Uterus (tissue), 4 donors: ENCODE measurements around the gene SLC39A13. TPM values are rescaled to one million over a fixed set of nuclear protein-coding genes. Genes with fewer than 3 reads are reported as not detected.
"Not testable (repeated sequence)": the region's sequence is repeated elsewhere in the genome, so short reads cannot be mapped to it uniquely, and the experiment has no call there.

ENCODE experiments used
- DNase-seq, 2 donors: peaks; one replicate each; pipeline ENCODE4 v3.0.0-alpha.2; 2019 to 2020
- H3K27ac ChIP-seq, 2 donors: fragments of 200-600 bp; sonication (generic); 1 replicate in 1 of 2; 2 replicates in 1 of 2; pipeline ENCODE4 v1.5.1; 2016 to 2018
- H3K27me3 ChIP-seq, 2 donors: fragments of 200-600 bp; sonication (generic); one replicate each; pipeline ENCODE4 v1.5.1; 2018 to 2019; ENCODE audit warnings: control low read depth in 1 of 2
- H3K36me3 ChIP-seq, 2 donors: fragments of 200-600 bp; sonication (generic); one replicate each; pipeline ENCODE4 v1.5.1; 2019; ENCODE audit warnings: control low read depth in 1 of 2
- H3K4me1 ChIP-seq, 2 donors: fragments of 200-600 bp; sonication (generic); one replicate each; pipeline ENCODE4 v1.5.1; 2018 to 2019; ENCODE audit warnings: control low read depth in 1 of 2
- H3K4me3 ChIP-seq, 2 donors: fragments of 200-600 bp; sonication (generic); 1 replicate in 1 of 2; 2 replicates in 1 of 2; pipeline ENCODE4 v1.5.1; 2018 to 2019; ENCODE audit warnings: mild to moderate bottlenecking in 1 of 2
- H3K9me3 ChIP-seq, 2 donors: fragments of 200-600 bp; sonication (generic); one replicate each; pipeline ENCODE4 v1.5.1; 2019; ENCODE audit warnings: control low read depth in 1 of 2
- CTCF ChIP-seq, 4 experiments: fragments of 200-600 bp in 2 of 4; fragments of 450-650 bp in 2 of 4; sonication (generic) in 2 of 4; IDR thresholded peaks; one replicate each; pipeline ENCODE4 v1.5.1; 2016 to 2019; ENCODE audit warnings: antibody characterized with exemption in 4 of 4, mild to moderate bottlenecking in 2 of 4, moderate library complexity in 1 of 4
- POLR2A ChIP-seq, 2 donors: fragments of 450-650 bp; IDR thresholded peaks; one replicate each; pipeline ENCODE4 v1.6.1; 2016; ENCODE audit warnings: antibody characterized with exemption in 2 of 2, mild to moderate bottlenecking in 1 of 2, moderate library complexity in 1 of 2
- intact Hi-C: fragments of 100-400 bp; cut with DNase I; formaldehyde crosslinking; loops from one replicate; pipeline ENCODE4 v1.15.1; 2023; ENCODE audit warnings: low total_unique reads
- microRNA-seq: library from miRNA; unstranded; fragments of <30 nt; microRNA quantifications from one replicate; pipeline ENCODE4, GENCODE V29; 2016; ENCODE audit warnings: borderline microRNAs expressed, borderline replicate concordance
- small RNA-seq: library from RNA; depleted of rRNA; stranded (forward); fragments of <200 nt; gene quantifications from one replicate; pipeline ENCODE3, GENCODE V24; 2016
- total RNA-seq, 4 donors: library from RNA; depleted of rRNA in 3 of 4; stranded (reverse); fragments of >200 nt in 3 of 4; gene quantifications; one replicate each; pipeline versions ENCODE4 v1.1.0 to v1.2.4, GENCODE V29; 2014 to 2023
- donor health status: DM: yes; HTN: yes; CAD: no.

SLC39A13 gene
- total RNA-seq, 4 donors from 2014 or later = 30.9 to 79.2 (median 64.2) TPM

- H3K27ac ChIP-seq, H3K27me3 ChIP-seq, H3K4me1 ChIP-seq, H3K36me3 ChIP-seq, H3K9me3 ChIP-seq, H3K4me3 ChIP-seq, intact Hi-C loops: not testable (repeated sequence)
- DNase-seq = peak; percentile 74 to 76
- peak; percentile 62 to 74 (median 70) for TF ChIP-seq CTCF (IDR thresholded peaks at IDR 0.05)
Observed at GRCh38 chr11:47454258-47454671, 45.9 kb downstream of the SLC39A13 start.

GRCh38 chr11:47460571-47461235, 52.3 kb downstream of the SLC39A13 start:
- no peak for TF ChIP-seq CTCF (IDR thresholded peaks at IDR 0.05)
- no peaks in the 10 kb centered on the region for H3K27me3 ChIP-seq
- H3K36me3 ChIP-seq = no peaks in the 10 kb centered on the region
- H3K9me3 ChIP-seq = no peaks in the 10 kb centered on the region
- no peak overlapping the region for H3K27ac ChIP-seq
- DNase-seq = no peak
- H3K4me1 ChIP-seq = no peaks in the 10 kb centered on the region
- no peak overlapping the region for H3K4me3 ChIP-seq
- intact Hi-C loops = no loop called here

- H3K4me3 ChIP-seq = no peak overlapping the region
- TF ChIP-seq POLR2A (IDR thresholded peaks at IDR 0.05) (no peak), CTCF (IDR thresholded peaks at IDR 0.05) (no peak)
- intact Hi-C loops = no loop called here
- H3K27me3 ChIP-seq = no peaks in the 10 kb centered on the region
- peaks cover 0 to 5% of the 10 kb centered on the region in 2 donors for H3K4me1 ChIP-seq
- H3K27ac ChIP-seq = no peak overlapping the region
- DNase-seq = no peak
- no peaks in the 10 kb centered on the region for H3K9me3 ChIP-seq
- H3K36me3 ChIP-seq = no peaks in the 10 kb centered on the region
Observed at GRCh38 chr11:47461876-47462275, 53.5 kb downstream of the SLC39A13 start.

- TF ChIP-seq POLR2A (IDR thresholded peaks at IDR 0.05) (no peak), CTCF (IDR thresholded peaks at IDR 0.05) (no peak)
- no peaks in the 10 kb centered on the region for H3K27me3 ChIP-seq
- H3K4me1 ChIP-seq = peaks cover 0 to 8% of the 10 kb centered on the region in 2 donors
- no peaks in the 10 kb centered on the region for H3K9me3 ChIP-seq
- no peaks in the 10 kb centered on the region for H3K36me3 ChIP-seq
- intact Hi-C loops = no loop called here
- no peak overlapping the region for H3K4me3 ChIP-seq
- H3K27ac ChIP-seq = no peak overlapping the region
- no peak for DNase-seq
Observed at GRCh38 chr11:47464483-47464882, 56.1 kb downstream of the SLC39A13 start.

Small RNAs within 50 kb of the gene (microRNA-seq; reads per million reads assigned to microRNA genes)
- not detected for gene MIR4487

Small RNAs within 50 kb of the gene (small RNA-seq; reads per million reads assigned to genes)
- gene MIR4487 = not detected

Other genes starting within 250 kb of the SLC39A13 start
- gene ARFGAP2, start 231.7 kb upstream of the SLC39A13 start, total RNA-seq = 100 to 1,000 TPM in 3 of 4 donors, 10 to 100 TPM in 1; 57.4 to 243 (median 151) TPM
- 10 to 100 TPM; 28.1 to 80.3 (median 47.1) TPM for gene PACSIN3, start 222.2 kb upstream of the SLC39A13 start, total RNA-seq
- gene DDB2, start 193.6 kb upstream of the SLC39A13 start, total RNA-seq = 10 to 100 TPM; 13.8 to 65.9 (median 23.8) TPM
- gene ACP2, start 159.8 kb upstream of the SLC39A13 start, total RNA-seq = 10 to 100 TPM; 25.6 to 36.6 (median 27.1) TPM
- 10 to 100 TPM; 14.1 to 49.0 (median 31.9) TPM for gene NR1H3, start 150.6 kb upstream of the SLC39A13 start, total RNA-seq
- gene MADD, start 138.5 kb upstream of the SLC39A13 start, total RNA-seq = 100 to 1,000 TPM in 1 of 4 donors, 10 to 100 TPM in 3; 26.8 to 234 (median 47.2) TPM
- gene MYBPC3, start 55.9 kb upstream of the SLC39A13 start, total RNA-seq = under 1 TPM in 2 of 4 donors, not detected in 2; 0.09 to 0.14 TPM
- gene SPI1, start 30.0 kb upstream of the SLC39A13 start, total RNA-seq = 1 to 10 TPM; 4.9 to 9.7 (median 7.6) TPM
- 100 to 1,000 TPM in 1 of 4 donors, 10 to 100 TPM in 3; 43.8 to 161 (median 96.2) TPM for gene PSMC3, start 17.8 kb downstream of the SLC39A13 start, total RNA-seq
- under 1 TPM in 1 of 4 donors, not detected in 3; 0.41 TPM for gene RAPSN, start 40.5 kb downstream of the SLC39A13 start, total RNA-seq
- gene CELF1, start 144.5 kb downstream of the SLC39A13 start, total RNA-seq = 100 to 1,000 TPM in 3 of 4 donors, 10 to 100 TPM in 1; 51.2 to 138 (median 121) TPM
- gene PTPMT1, start 157.0 kb downstream of the SLC39A13 start, total RNA-seq = 10 to 100 TPM; 28.5 to 74.4 (median 48.7) TPM
- 10 to 100 TPM in 3 of 4 donors, 1 to 10 TPM in 1; 9.7 to 36.3 (median 18.5) TPM for gene KBTBD4, start 170.4 kb downstream of the SLC39A13 start, total RNA-seq
- 10 to 100 TPM; 59.2 to 67.6 (median 62.5) TPM for gene NDUFS3, start 170.5 kb downstream of the SLC39A13 start, total RNA-seq
- gene FAM180B, start 178.1 kb downstream of the SLC39A13 start, total RNA-seq = under 1 TPM in 2 of 4 donors, not detected in 2; 0.21 to 0.30 TPM
- gene C1QTNF4, start 185.8 kb downstream of the SLC39A13 start, total RNA-seq = 10 to 100 TPM in 3 of 4 donors, 1 to 10 TPM in 1; 5.0 to 15.4 (median 14.8) TPM
- 10 to 100 TPM; 24.8 to 65.6 (median 49.5) TPM for gene MTCH2, start 234.0 kb downstream of the SLC39A13 start, total RNA-seq